GM18519 (cell line): ENCODE measurements around the gene SCPEP1.

ENCODE experiments used
- ATAC-seq: cut with Tn5 transposase; IDR thresholded peaks from one replicate; pipeline ENCODE4 v1.9.1; 2021; ENCODE audit warnings: mild to moderate bottlenecking, moderate library complexity; ENCODE audit not compliant: unreplicated experiment, low FRiP score

Gene SCPEP1

GRCh38 chr17:57037411-57037810, 59.5 kb downstream of the SCPEP1 start:
- ATAC-seq = no peak

GRCh38 chr17:57038486-57038885, 60.6 kb downstream of the SCPEP1 start:
- ATAC-seq = no peak

- ATAC-seq = no peak
These were observed 62.6 kb downstream of the SCPEP1 start for GRCh38 chr17:57040571-57040970.

GRCh38 chr17:57043276-57043675, 65.3 kb downstream of the SCPEP1 start:
- ATAC-seq = no peak

- no peak for ATAC-seq
These were observed 67.3 kb downstream of the SCPEP1 start for GRCh38 chr17:57044976-57045867.

GRCh38 chr17:57045868-57046704, 68.2 kb downstream of the SCPEP1 start:
- no peak for ATAC-seq

- no peak for ATAC-seq
These were observed 68.8 kb downstream of the SCPEP1 start for GRCh38 chr17:57046749-57047148.

- ATAC-seq = no peak
These were observed 70.2 kb downstream of the SCPEP1 start for GRCh38 chr17:57048096-57048495.

- ATAC-seq = no peak
These were observed 72.4 kb downstream of the SCPEP1 start for GRCh38 chr17:57050306-57050705.

- no peak for ATAC-seq
These were observed 74.0 kb downstream of the SCPEP1 start for GRCh38 chr17:57051886-57052361.
